ENCODE measurements around the gene PIANP.

GRCh38 chr12:6676962-6677361 is 23.7 kb downstream of the PIANP start:
- TF ChIP-seq CTCF (conservative IDR thresholded peaks at IDR 0.05; ENCODE audit: low read length) = no peak
- TF ChIP-seq EZH2phosphoT487 (IDR thresholded peaks at IDR 0.05; ENCODE audit: borderline replicate concordance, low read depth, low read length) = no peak

All from OCI-LY7 (cell line).